Skeletal muscle tissue (tissue), 4 donors: ENCODE results near the gene SRSF5. TPM values are rescaled to one million over a fixed set of nuclear protein-coding genes. Genes with fewer than 3 reads are reported as not detected.

Source experiments
- H3K27ac ChIP-seq: one replicate; pipeline ENCODE4 v1.7.0; 2013; ENCODE audit warnings: mild to moderate bottlenecking, low read depth, low read length, inconsistent platforms
- H3K27me3 ChIP-seq, 3 donors: one replicate each; pipeline ENCODE4 v1.7.0; 2013; ENCODE audit warnings: low read length in 3 of 3; ENCODE audit not compliant: control insufficient read depth in 3 of 3, insufficient read depth in 3 of 3
- H3K36me3 ChIP-seq, 3 donors: one replicate each; pipeline ENCODE4 v1.7.0; 2013; ENCODE audit warnings: low read length in 3 of 3; ENCODE audit not compliant: control insufficient read depth in 3 of 3, insufficient read depth in 3 of 3
- H3K4me1 ChIP-seq, 3 donors: one replicate each; pipeline ENCODE4 v1.7.0; 2013; ENCODE audit warnings: low read length in 3 of 3, mild to moderate bottlenecking in 3 of 3; ENCODE audit not compliant: control insufficient read depth in 3 of 3, insufficient read depth in 3 of 3
- H3K4me3 ChIP-seq, 3 donors: one replicate each; pipeline ENCODE4 v1.7.0; 2013; ENCODE audit warnings: low read length in 3 of 3
- H3K9ac ChIP-seq, 3 donors: one replicate each; pipeline ENCODE4 v1.7.0; 2013; ENCODE audit warnings: low read length in 3 of 3, mild to moderate bottlenecking in 3 of 3, moderate library complexity in 2 of 3, low read depth in 1 of 3
- H3K9me3 ChIP-seq, 3 donors: one replicate each; pipeline ENCODE4 v1.7.0; 2013; ENCODE audit warnings: low read length in 3 of 3; ENCODE audit not compliant: control insufficient read depth in 3 of 3
- total RNA-seq: library from RNA; depleted of rRNA; stranded (reverse); fragments of >200 nt; gene quantifications from one replicate; pipeline ENCODE4 v1.2.3, GENCODE V29; 2014
- donor health status: Osteomylitis.

The SRSF5 gene
- total RNA-seq, 1 donor from 2014 or later: 77.2 TPM

DNA sequence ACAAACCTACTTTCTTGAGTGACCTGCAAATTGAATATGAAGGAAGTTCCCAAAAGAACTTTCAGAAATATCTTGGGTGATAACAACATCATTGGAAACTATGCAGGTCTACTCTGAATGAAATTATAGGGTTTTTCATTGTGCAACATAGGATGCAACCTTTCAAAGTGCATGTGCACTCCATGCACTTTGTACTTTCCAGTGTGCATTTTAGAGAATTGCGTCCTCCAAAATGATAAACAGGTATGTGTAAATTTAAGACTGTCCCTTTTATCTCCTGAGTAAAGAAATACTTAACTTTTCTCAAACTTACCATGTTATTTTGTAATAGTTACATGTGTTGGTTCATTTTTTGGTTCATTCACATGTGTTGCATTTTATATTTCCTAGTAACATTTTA, 13.2 kb downstream of the SRSF5 start:
- H3K27ac ChIP-seq: no peak overlapping the region
- no peaks in the 10 kb centered on the region for H3K27me3 ChIP-seq
- no peaks in the 10 kb centered on the region for H3K9me3 ChIP-seq
- peaks cover 18 to 49% (median 35%) of the 10 kb centered on the region in 3 donors for H3K36me3 ChIP-seq
- H3K4me1 ChIP-seq: peaks cover 4 to 11% (median 5%) of the 10 kb centered on the region in 3 donors
- H3K9ac ChIP-seq: no peak overlapping the region
- no peak overlapping the region for H3K4me3 ChIP-seq

DNA sequence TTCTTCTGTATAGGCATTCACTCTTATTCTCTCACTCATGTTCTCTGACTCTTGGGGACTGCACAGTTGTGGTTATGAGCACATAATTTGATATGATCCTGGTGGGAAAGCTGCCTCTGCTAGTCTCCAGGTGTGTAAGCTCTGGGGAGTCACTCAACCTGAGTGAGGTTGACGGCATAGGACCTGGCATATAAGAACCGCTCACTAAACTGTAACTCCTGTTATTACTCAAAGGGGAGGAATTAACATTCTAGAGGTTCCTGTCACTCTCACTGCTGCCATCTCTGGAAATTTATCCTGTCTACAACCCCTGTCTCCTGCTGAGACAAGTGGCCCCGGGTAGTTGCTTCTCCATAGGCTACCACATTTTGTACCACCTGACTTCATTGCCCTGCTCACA, 14.0 kb downstream of the SRSF5 start:
- no peaks in the 10 kb centered on the region for H3K27me3 ChIP-seq
- H3K9ac ChIP-seq: no peak overlapping the region
- H3K4me1 ChIP-seq: peaks cover 4 to 11% (median 5%) of the 10 kb centered on the region in 3 donors
- no peak overlapping the region for H3K4me3 ChIP-seq
- H3K9me3 ChIP-seq: no peaks in the 10 kb centered on the region
- no peak overlapping the region for H3K27ac ChIP-seq
- peaks cover 15 to 44% (median 30%) of the 10 kb centered on the region in 3 donors for H3K36me3 ChIP-seq

DNA sequence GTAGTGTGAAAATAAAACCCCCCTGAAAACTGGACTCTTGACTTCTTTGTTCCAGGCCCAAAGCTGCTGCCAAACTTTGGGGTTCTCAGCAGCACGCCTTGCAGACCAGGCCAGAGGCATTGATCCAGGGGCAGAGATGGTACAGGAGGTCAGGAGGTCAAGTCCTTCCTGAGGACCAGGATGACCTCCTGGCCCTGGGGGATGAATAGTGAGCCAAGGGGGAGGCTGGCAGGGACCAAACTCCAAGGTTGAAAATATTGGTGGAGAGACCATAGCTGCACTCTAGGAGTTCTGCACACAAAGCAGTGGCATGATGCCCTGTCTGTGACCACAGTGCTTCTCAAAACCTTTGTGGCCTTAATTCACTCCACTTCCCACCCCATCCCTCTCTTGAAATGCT, 18.0 kb downstream of the SRSF5 start:
- Histone ChIP-seq H3K36me3 (peaks cover 8 to 28% (median 10%) of the 10 kb centered on the region in 3 donors), H3K4me1 (peaks cover 0 to 2% (median 0%) of the 10 kb centered on the region in 3 donors), H3K27ac (no peak overlapping the region), H3K4me3 (no peak overlapping the region), H3K9me3 (no peaks in the 10 kb centered on the region), H3K27me3 (no peaks in the 10 kb centered on the region), H3K9ac (no peak overlapping the region)

DNA sequence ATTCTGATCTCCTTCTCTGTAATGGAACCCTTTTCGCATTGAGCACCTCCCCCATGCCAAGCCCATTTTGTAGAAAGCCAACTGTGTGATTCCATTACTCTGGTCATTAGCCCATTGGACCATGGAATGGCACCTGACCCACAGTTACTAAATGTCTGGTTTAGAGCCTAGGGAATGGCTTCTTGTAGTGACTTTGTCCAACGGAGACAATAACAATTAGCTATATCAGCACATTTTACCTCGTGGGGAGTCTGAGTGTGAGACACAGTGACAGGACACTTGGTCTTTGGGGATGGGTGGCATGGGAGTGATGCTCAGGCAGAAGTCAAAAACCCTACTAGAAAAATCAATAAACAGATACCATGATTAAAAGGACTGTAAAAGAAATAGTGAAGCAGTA, 19.7 kb downstream of the SRSF5 start:
- Histone ChIP-seq H3K9ac (no peak overlapping the region), H3K9me3 (no peaks in the 10 kb centered on the region), H3K27ac (no peak overlapping the region), H3K36me3 (peaks cover 4 to 14% (median 7%) of the 10 kb centered on the region in 3 donors), H3K4me1 (no peaks in the 10 kb centered on the region), H3K4me3 (no peak overlapping the region), H3K27me3 (no peaks in the 10 kb centered on the region)

DNA sequence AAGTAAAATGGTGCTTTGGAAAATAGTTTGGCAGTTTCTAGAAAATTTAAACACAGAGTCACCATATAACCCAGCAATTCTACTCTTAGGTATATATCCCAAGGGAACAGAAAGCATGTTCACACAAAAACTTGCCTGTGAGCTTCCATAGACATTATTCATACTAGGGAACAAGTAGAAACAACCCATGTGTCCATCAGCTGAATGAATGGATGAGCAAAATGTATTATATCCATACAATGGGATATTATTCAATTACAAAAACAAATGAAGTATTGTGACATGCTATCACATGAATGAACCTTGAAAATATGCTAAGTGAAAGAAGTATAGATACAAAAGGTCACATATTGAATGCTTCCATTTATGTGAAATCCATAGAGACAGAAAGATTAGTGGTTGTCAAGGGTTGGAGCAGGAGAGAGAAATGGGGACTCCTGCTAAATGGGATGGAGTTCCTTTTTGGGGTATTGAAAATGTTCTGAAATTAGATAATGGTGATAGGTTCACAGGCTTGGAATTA, 22.2 kb downstream of the SRSF5 start:
- H3K9me3 ChIP-seq: no peaks in the 10 kb centered on the region
- no peaks in the 10 kb centered on the region for H3K27me3 ChIP-seq
- no peak overlapping the region for H3K9ac ChIP-seq
- peaks cover 4 to 12% (median 7%) of the 10 kb centered on the region in 3 donors for H3K36me3 ChIP-seq
- no peak overlapping the region for H3K27ac ChIP-seq
- H3K4me3 ChIP-seq: no peak overlapping the region
- H3K4me1 ChIP-seq: no peaks in the 10 kb centered on the region

DNA sequence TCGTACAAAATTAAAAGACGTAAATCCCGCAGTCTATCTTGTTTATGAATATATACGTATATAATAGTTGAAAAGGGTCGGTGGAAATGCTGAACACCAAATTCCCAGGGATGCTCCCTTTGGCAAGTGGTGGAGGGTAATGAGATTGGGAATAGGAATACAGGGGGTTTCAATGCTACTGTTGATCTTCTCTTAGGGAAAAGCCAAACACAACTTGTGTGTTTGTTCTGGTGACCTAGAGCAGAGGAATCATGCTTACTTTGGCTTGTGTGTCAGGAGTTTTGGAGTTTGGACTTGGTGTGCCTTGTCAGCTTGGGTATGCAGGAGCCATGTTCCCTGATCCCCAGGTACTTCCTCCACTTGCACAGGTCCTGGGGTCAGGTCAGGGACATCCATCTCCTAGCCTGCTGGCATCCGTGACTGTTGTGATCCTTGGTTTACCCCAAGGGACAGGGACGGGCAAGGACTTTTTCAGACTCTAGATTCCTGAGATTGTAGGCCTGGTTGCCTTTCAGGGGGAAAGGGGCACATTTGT, 26.0 kb downstream of the SRSF5 start:
- Histone ChIP-seq H3K27me3 (no peaks in the 10 kb centered on the region), H3K36me3 (no peaks in the 10 kb centered on the region), H3K9ac (no peak overlapping the region), H3K4me1 (no peaks in the 10 kb centered on the region), H3K9me3 (no peaks in the 10 kb centered on the region), H3K4me3 (no peak overlapping the region), H3K27ac (no peak overlapping the region)

DNA sequence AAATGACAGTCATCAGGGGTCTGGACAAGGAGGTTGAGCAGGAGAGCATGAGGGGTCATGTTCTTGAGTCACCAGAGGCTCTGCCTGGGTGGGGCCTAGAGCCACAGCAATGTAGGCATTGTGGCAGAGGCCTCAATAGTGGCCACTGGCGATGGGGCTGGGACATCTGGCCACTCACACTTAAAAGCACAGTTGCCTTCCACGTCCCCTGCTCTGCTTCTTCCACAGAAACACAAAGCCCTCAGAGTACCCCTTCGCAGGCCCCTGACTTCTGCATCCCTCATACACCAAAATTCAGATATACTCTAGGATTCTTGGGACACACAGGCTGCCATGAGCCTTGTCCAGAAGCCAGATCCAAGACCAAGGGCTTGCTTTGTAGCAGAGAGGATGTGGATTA, 27.8 kb downstream of the SRSF5 start:
- Histone ChIP-seq H3K9me3 (no peaks in the 10 kb centered on the region), H3K27ac (no peak overlapping the region), H3K36me3 (no peaks in the 10 kb centered on the region), H3K4me1 (no peaks in the 10 kb centered on the region), H3K27me3 (no peaks in the 10 kb centered on the region), H3K4me3 (no peak overlapping the region), H3K9ac (no peak overlapping the region)

DNA sequence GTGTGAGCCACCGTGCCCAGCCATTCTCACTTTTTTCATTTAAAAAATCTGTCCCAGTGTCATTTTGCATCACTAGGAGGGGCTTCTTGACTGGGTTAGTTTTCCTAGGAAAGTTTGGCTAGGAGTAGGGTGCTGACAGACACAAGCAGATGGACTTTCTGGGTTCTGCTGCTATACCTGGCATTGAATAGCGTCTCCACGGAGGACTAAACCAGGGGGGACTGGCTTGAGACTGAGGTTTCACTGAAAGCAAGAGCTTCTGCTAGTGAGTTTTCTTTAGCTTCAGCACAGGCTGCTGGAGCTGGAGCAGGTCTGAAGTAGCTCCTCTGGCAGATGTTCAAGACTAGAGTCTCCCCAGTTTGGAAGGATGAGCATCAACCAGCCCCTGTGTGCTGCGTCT, 28.7 kb downstream of the SRSF5 start:
- no peak overlapping the region for H3K9ac ChIP-seq
- H3K27ac ChIP-seq: no peak overlapping the region
- H3K27me3 ChIP-seq: no peaks in the 10 kb centered on the region
- no peaks in the 10 kb centered on the region for H3K36me3 ChIP-seq
- no peaks in the 10 kb centered on the region for H3K4me1 ChIP-seq
- no peaks in the 10 kb centered on the region for H3K9me3 ChIP-seq
- H3K4me3 ChIP-seq: no peak overlapping the region

DNA sequence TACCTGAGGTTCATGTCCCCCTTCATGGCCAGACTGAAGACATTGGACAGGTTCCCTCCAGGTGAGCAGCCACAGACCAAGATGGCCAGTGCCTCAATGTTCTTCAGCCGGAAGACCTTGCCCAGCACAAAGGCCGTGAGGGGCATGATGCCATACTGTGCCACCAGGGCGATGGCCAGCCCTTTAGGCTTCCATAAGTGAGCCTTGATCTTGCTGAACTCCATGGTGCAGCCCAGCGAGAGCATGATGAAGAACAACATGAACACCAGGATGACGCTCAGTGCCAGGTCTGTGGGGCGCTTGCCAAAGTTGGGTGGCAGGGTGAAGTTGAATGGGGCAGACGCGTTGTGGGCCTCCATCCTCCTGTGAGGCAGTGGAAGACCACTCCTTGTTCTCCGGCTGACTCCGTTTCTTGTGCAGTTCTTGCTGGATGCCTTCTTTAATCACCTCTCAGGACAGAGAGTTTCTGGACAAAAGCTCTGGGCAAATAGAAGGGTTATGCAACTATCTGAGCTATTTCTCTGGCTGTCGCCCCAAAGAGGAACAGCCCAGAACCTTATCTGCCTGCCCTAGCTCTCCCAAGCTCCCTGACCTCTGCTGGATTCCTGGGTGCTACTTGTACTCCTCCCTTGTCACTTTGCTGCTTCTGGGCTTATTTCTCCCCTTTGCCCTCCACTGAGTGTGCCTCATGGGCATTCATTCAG, 30.0 kb downstream of the SRSF5 start, which contains the start of gene SLC10A1:
Gene SLC10A1 (minus strand): TSS at position 445 of the 704 bp plus-strand sequence. CDS start 86 bp downstream, at position 359.
- Histone ChIP-seq H3K9ac (no peak within 1 kb of the TSS), H3K9me3 (no peaks in the 10 kb centered on the region), H3K4me3 (no peak within 1 kb of the TSS), H3K36me3 (no peaks in the 10 kb centered on the region), H3K4me1 (no peaks in the 10 kb centered on the region), H3K27ac (no peak within 1 kb of the TSS), H3K27me3 (no peaks in the 10 kb centered on the region)

DNA sequence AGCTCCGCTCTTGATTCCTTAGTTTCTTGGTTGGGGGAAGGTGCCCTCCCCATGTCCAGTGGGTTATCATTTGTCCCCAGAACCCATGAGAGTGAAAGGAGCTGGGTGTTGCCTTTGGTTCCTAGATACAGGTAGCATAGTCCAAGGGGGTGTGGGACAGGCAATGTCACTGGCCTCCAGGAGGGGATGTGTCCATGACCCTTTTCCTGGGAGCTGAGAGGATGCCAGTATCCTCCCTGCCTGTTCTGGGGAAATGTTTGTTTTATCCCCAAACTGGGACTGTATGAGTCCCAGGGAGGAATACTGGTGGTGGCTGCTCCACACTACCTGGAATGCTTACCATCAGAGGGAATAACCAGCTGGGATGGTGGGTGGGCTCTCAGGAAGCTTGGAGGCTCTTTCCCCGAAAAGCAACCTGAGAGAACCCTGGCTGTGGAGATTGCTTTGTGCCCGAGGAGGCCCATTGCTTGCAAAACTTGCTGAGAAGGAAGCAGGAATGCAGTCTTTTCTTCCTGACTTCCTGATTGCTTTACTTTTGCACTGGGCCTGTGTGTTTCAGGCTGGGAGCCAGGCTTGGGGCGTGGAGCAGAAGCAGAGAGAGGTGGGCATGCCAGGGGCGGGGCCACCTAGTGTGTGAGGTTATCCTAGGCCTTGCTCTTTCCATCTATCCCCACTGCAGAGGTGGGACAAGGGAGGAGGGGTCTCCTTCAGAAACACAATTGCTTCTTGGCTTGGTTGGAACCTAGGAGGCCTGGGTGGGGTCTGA, 30.8 kb downstream of the SRSF5 start:
- no peak overlapping the region for H3K27ac ChIP-seq

More for the DNA sequence above, 30.8 kb downstream of the SRSF5 start:
- H3K4me3 ChIP-seq: no peak overlapping the region
- no peaks in the 10 kb centered on the region for H3K4me1 ChIP-seq
- H3K36me3 ChIP-seq: no peaks in the 10 kb centered on the region
- H3K9ac ChIP-seq: no peak overlapping the region
- H3K9me3 ChIP-seq: no peaks in the 10 kb centered on the region
- H3K27me3 ChIP-seq: no peaks in the 10 kb centered on the region
